ENCODE results near the gene MDH1B.
"Not testable (repeated sequence)": the region's sequence is repeated elsewhere in the genome, so short reads cannot be mapped to it uniquely, and the experiment has no call there.

Gene MDH1B

GRCh38 chr2:206765242-206766056 is at the start of gene MDH1B, which contains the start of gene FASTKD2:
MDH1B (minus strand) TSS chr2:206765328; CDS start chr2:206765271, 57 bp downstream.
FASTKD2 (plus strand) TSS chr2:206765606; CDS start chr2:206766694, 1,088 bp downstream.
- DNase-seq (ENCODE audit: low spot score): peak; percentile 96

DNA sequence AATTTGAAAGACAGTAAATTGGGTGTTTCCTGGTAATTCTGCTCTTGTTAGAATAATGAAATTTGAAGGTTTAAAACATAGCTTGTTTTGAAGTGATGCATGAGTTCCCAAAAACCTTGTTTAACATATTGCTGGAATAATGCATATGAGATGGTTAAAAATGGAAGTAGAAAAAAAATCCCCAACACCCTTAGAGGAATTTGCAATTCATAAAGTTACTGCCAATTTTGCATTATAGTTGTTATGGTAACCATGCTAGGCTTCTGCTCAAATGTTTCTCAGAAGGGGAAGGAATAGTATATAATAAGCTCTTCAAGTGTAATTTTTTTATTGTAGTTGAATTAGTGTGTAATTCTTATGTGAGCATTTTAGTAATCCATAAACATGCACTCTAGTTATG is 49.4 kb upstream of the MDH1B start:
- no peak for DNase-seq (ENCODE audit: low spot score)

DNA sequence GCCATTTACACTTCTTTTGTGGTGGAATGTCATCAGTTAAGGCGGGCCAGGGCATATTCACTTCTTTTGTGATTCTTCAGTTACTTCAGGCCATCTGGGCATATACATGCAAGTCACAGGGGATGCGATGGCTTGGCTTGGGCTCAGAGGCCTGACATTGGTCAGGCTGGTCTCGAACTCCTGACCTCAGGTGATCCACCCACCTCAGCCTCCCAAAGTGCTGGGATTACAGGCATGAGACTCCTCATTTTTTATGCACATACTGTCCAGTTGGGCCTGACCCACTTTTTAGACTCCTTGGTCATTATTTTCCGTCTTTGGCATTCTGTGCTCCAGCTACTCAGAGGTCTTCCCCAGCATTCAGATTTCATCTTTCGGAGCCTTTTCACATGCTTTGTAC is 47.3 kb upstream of the MDH1B start:
- not testable (repeated sequence) for DNase-seq (ENCODE audit: low spot score)

DNA sequence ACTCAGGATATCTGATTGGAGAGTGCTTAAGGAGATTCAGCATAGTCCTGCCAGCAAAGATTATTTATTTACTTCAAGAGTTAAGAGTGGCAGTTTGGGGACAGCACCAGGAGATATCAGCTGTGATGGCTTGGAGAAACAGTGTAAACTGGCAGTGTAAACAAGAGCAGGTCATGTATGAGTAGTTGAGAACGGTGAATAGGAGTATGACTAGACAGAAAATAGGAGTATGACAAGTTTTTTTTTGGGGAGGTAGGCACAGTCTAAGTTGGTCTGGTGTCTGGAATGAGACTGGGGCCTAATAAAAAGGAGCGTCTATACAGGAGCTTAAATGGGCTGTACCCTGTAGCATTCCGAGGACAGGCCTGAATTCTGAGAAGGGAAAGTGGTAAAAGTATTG is 42.5 kb upstream of the MDH1B start:
- not testable (repeated sequence) for DNase-seq (ENCODE audit: low spot score)

- peak; percentile 16 for DNase-seq (ENCODE audit: low spot score)
These were observed 40.9 kb upstream of the MDH1B start for GRCh38 chr2:206805887-206806607.

GRCh38 chr2:206804326-206804725 is 39.2 kb upstream of the MDH1B start:
- DNase-seq (ENCODE audit: low spot score): peak; percentile 9

- no peak for DNase-seq (ENCODE audit: low spot score)
These were observed 37.8 kb upstream of the MDH1B start for GRCh38 chr2:206802654-206803514.

GRCh38 chr2:206801418-206802189 is 36.5 kb upstream of the MDH1B start:
- DNase-seq (ENCODE audit: low spot score): no peak

- peak; percentile 78 for DNase-seq (ENCODE audit: low spot score)
These were observed 35.6 kb upstream of the MDH1B start for GRCh38 chr2:206800506-206801417.

DNA sequence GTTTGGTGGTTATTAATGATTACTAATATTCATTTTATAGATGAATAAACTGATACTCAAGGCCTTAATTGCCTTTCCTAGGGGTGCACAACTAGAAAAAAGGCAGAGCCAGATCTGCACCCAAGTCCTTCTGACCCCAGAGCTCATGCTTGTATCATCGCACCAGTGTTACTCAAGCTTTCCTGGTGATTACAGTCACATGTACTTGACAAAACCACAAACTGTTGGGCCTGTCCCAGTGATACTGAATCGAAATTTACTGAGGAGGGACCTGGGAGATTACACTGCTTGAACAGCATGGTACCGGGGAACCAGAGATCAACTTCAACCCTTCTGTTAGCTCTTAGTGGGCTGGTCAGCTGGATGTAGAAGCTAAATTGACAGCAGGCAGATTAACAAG is 34.0 kb upstream of the MDH1B start:
- no peak for DNase-seq (ENCODE audit: low spot score)

- DNase-seq (ENCODE audit: low spot score): no peak
These were observed 32.9 kb upstream of the MDH1B start for GRCh38 chr2:206798000-206798399.

GRCh38 chr2:206797376-206797775 is 32.2 kb upstream of the MDH1B start:
- no peak for DNase-seq (ENCODE audit: low spot score)

GRCh38 chr2:206792645-206793044 is 27.5 kb upstream of the MDH1B start:
- DNase-seq (ENCODE audit: low spot score): no peak

GRCh38 chr2:206790311-206790935 is 25.3 kb upstream of the MDH1B start:
- DNase-seq (ENCODE audit: low spot score): peak; percentile 31

DNA sequence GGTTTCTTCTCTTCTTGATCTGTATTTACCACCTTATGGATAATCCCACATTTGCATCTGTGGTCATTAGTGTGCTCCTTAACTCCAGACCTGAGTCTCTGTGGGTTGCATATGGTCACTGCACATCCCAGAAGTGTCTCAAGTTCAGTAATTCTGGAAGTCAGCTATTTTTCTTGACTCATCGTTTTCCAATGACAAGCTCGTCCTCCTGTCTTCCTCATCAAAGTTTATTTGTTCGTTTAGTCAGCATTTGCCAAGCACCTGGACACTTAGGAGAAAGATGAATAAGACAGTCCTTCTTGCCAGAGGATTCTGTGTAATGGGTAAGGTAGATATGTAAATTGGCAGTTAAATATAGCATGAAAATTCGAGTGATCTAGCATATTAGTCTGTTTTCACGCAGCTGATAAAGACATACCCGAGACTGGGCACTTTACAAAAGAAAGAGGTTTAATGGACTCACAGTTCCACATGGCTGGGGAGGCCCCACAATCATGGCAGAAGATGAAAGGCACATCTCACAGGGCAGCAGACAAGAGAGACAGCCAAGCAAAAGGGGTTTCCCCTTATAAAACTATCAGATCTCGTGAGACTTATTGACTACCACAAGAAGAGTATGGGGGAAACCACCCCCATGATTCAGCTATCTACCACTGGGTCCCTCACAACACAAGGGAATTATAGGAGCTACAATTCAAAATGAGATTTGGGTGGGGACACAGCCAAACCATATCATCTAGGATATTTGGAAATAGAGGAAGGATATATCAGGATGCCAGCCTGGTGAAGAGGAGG is 19.6 kb upstream of the MDH1B start:
- DNase-seq (ENCODE audit: low spot score): no peak

- no peak for DNase-seq (ENCODE audit: low spot score)
These were observed 18.6 kb upstream of the MDH1B start for GRCh38 chr2:206783718-206784117.

- no peak for DNase-seq (ENCODE audit: low spot score)
These were observed 15.5 kb upstream of the MDH1B start for GRCh38 chr2:206780671-206781070.

DNA sequence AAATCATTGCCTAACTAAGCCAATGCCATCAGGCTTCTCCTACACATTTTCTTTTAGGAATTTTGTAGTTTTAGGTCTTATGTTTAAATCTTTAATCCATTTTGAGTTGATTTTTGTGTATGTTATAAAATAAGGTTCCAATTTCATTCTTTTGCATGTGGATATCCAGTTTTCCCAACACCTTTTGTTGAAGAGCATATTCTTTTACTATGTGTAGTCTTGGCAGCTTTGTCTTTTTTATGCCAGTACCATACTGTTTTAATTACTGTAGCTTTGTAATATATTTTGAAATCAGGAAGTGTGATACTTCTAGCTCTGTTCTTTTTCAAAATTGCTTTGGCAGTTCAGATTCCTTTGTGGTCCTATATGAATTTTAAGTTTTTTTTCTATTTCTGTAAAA is 11.3 kb upstream of the MDH1B start:
- no peak for DNase-seq (ENCODE audit: low spot score)

- no peak for DNase-seq (ENCODE audit: low spot score)
These were observed 9.7 kb upstream of the MDH1B start for GRCh38 chr2:206774871-206775270.
